Endothelial cell of umbilical vein (primary cell): Measurements from ENCODE around the gene ZNF669. TPM values are rescaled to one million over a fixed set of nuclear protein-coding genes. Genes with fewer than 3 reads are reported as not detected.

Source experiments
- BruUV-seq: library from RNA; stranded (reverse); fragments of 400-500 nt; replicated peaks from 2 replicates; lab custom pipeline; 2021; lab: Mats Ljungman, UMichigan
- CTCF ChIA-PET: fragments of 300-600, 350-600 bp; sonication (Branson Sonifier 250); formaldehyde crosslinking; loops from one replicate; lab custom pipeline; 2021; ENCODE audit warnings: antibody characterized with exemption, inconsistent platforms; lab: Charles Lee
- POLR2A ChIA-PET: fragments of 300-600, 350-600 bp; sonication (Branson Sonifier 250); formaldehyde crosslinking; loops from one replicate; lab custom pipeline; 2021; ENCODE audit warnings: antibody characterized with exemption, inconsistent platforms; lab: Charles Lee
- DNase-seq: peaks from one replicate; pipeline ENCODE4 v3.0.0-alpha.2; 2011; ENCODE audit warnings: low read depth, low spot score
- FAIRE-seq: peaks from 2 replicates; lab custom pipeline; 2011; peaks lifted over from hg19 to GRCh38; lab: Jason Lieb, UNC
- H2AFZ ChIP-seq: 2 replicates; pipeline ENCODE4 v1.6.0; 2012; ENCODE audit warnings: low read depth, low read length, control low read depth, inconsistent platforms
- H3K27ac ChIP-seq: 2 replicates; pipeline ENCODE4 v1.5.1; 2011; ENCODE audit warnings: low read depth, mild to moderate bottlenecking, control low read depth, low read length, moderate library complexity; ENCODE audit not compliant: insufficient read depth
- H3K27me3 ChIP-seq, 2 experiments: 2 replicates each; pipeline versions ENCODE4 v1.6.0 to v1.6.1; 2011; ENCODE audit warnings: low read length in 2 of 2, mixed read lengths in 1 of 2; ENCODE audit not compliant: control insufficient read depth in 2 of 2, insufficient read depth in 2 of 2
- H3K36me3 ChIP-seq, 2 experiments: 2 replicates in 1 of 2; 3 replicates in 1 of 2; pipeline ENCODE4 v1.5.1; 2011; ENCODE audit warnings: low read length in 2 of 2, mild to moderate bottlenecking in 1 of 2, moderate library complexity in 1 of 2; ENCODE audit not compliant: control insufficient read depth in 2 of 2, insufficient read depth in 2 of 2; ENCODE audit errors: extremely low read depth in 1 of 2
- H3K4me1 ChIP-seq: 3 replicates; pipeline ENCODE4 v1.5.1; 2011; ENCODE audit warnings: mild to moderate bottlenecking, low read length; ENCODE audit not compliant: control insufficient read depth, insufficient read depth; ENCODE audit errors: extremely low read depth
- H3K4me2 ChIP-seq: 2 replicates; pipeline ENCODE4 v1.6.1; 2011; ENCODE audit warnings: low read length, control low read depth, mixed read lengths; ENCODE audit not compliant: insufficient read depth
- H3K4me3 ChIP-seq, 3 experiments: fragments of 200-600 bp in 1 of 3; sonication (generic), shearing (Covaris generic) in 1 of 3; replicated peaks in 1 of 3; 2 replicates each; pipeline ENCODE4 v1.5.1; 2011 to 2016; ENCODE audit warnings: control low read depth in 3 of 3, low read length in 3 of 3, mild to moderate bottlenecking in 2 of 3, inconsistent platforms in 1 of 3, low read depth in 1 of 3, moderate library complexity in 1 of 3; ENCODE audit not compliant: insufficient read depth in 1 of 3
- H3K79me2 ChIP-seq: 2 replicates; pipeline ENCODE4 v1.6.0; 2012; ENCODE audit warnings: low read length, inconsistent platforms; ENCODE audit not compliant: control insufficient read depth, insufficient read depth
- H3K9ac ChIP-seq: replicated peaks from 2 replicates; pipeline ENCODE3; 2011; ENCODE audit warnings: low read length, control low read depth; ENCODE audit not compliant: insufficient read depth; ENCODE audit errors: extremely low read depth
- H3K9me1 ChIP-seq: replicated peaks from 3 replicates; pipeline ENCODE4 v1.6.0; 2011; ENCODE audit warnings: mild to moderate bottlenecking, low read length; ENCODE audit not compliant: control insufficient read depth, insufficient read depth; ENCODE audit errors: extremely low read depth
- H3K9me3 ChIP-seq: replicated peaks from 2 replicates; pipeline ENCODE4 v1.5.1; 2012; ENCODE audit warnings: low read length, inconsistent platforms; ENCODE audit not compliant: control insufficient read depth, insufficient read depth
- H4K20me1 ChIP-seq: replicated peaks from 2 replicates; pipeline ENCODE3; 2011; ENCODE audit warnings: mild to moderate bottlenecking, low read length; ENCODE audit not compliant: control insufficient read depth, insufficient read depth; ENCODE audit errors: extremely low read depth
- CTCF ChIP-seq, 2 donors: IDR thresholded peaks; 1 replicate in 1 of 2; 2 replicates in 1 of 2; pipeline ENCODE4 v1.5.1; 2011; ENCODE audit warnings: low read length in 2 of 2, mild to moderate bottlenecking in 2 of 2, moderate library complexity in 2 of 2, control low read depth in 1 of 2, inconsistent platforms in 1 of 2, low read depth in 1 of 2; ENCODE audit not compliant: insufficient read depth in 1 of 2; ENCODE audit errors: extremely low read depth in 1 of 2
- EZH2 ChIP-seq: IDR thresholded peaks from 2 replicates; pipeline ENCODE4 v1.6.1; 2012; ENCODE audit warnings: borderline replicate concordance, low read depth, mild to moderate bottlenecking, moderate library complexity, low read length, inconsistent platforms; ENCODE audit not compliant: severe bottlenecking
- FOS ChIP-seq: IDR thresholded peaks from 2 replicates; pipeline ENCODE4 v1.6.1; 2011; ENCODE audit warnings: mild to moderate bottlenecking, low read length, moderate library complexity, borderline replicate concordance; ENCODE audit not compliant: insufficient read depth
- GATA2 ChIP-seq: IDR thresholded peaks from 2 replicates; pipeline ENCODE4 v1.7.0; 2011; ENCODE audit warnings: low read depth, mild to moderate bottlenecking, moderate library complexity, mixed read lengths, low read length; ENCODE audit not compliant: insufficient read length, insufficient read depth
- JUN ChIP-seq: IDR thresholded peaks from 2 replicates; pipeline ENCODE4 v1.6.1; 2011; ENCODE audit warnings: borderline replicate concordance, low read depth; ENCODE audit not compliant: insufficient read length, insufficient read depth
- MYC ChIP-seq: IDR thresholded peaks from one replicate; pipeline ENCODE4 v1.6.1; 2011; ENCODE audit warnings: mild to moderate bottlenecking, low read depth, low read length
- POLR2A ChIP-seq: IDR thresholded peaks from 2 replicates; pipeline ENCODE4 v1.6.1; 2012; ENCODE audit warnings: low read depth, mild to moderate bottlenecking, control low read depth, low read length
- POLR2AphosphoS5 ChIP-seq: IDR thresholded peaks from 2 replicates; pipeline ENCODE4 v1.6.1; 2012; ENCODE audit warnings: low read depth, mild to moderate bottlenecking, control low read depth, low read length, moderate library complexity; ENCODE audit not compliant: insufficient read depth
- dilution Hi-C: fragments of 300-500 bp; cut with MboI; formaldehyde crosslinking; loops from one replicate; pipeline ENCODE4 v1.15.0; 2019; ENCODE audit warnings: low sequenced_read_pairs; ENCODE audit not compliant: extremely low pct_ligation_motif_present
- intact Hi-C: fragments of 100-400 bp; cut with micrococcal nuclease; formaldehyde crosslinking; loops from one replicate; pipeline ENCODE4 v1.10.0; 2022
- polyA plus RNA-seq, 4 experiments: library from polyadenylated mRNA; depleted of rRNA in 3 of 4; stranded (reverse) in 3 of 4; unstranded in 1 of 4; fragments of >200 nt; gene quantifications; 2 replicates each; pipeline versions ENCODE4 v1.2.1 to v1.2.3, GENCODE V29; 2011 to 2012; ENCODE audit warnings: missing spikeins in 1 of 4
- total RNA-seq: library from RNA; stranded (reverse); gene quantifications from 2 replicates; pipeline ENCODE4 v1.2.3, GENCODE V29; 2021
- TF ChIP-seq, protein P1 (sequence below): IDR thresholded peaks from 2 replicates; pipeline ENCODE4 v1.6.1; 2011; ENCODE audit not compliant: insufficient read depth, insufficient read length

ZNF669 gene
- total and polyA plus RNA-seq, 2 donors (not counting 3 experiments of a cell fraction or from before 2014, with no cell fraction given) = 2.4 to 7.8 TPM

DNA sequence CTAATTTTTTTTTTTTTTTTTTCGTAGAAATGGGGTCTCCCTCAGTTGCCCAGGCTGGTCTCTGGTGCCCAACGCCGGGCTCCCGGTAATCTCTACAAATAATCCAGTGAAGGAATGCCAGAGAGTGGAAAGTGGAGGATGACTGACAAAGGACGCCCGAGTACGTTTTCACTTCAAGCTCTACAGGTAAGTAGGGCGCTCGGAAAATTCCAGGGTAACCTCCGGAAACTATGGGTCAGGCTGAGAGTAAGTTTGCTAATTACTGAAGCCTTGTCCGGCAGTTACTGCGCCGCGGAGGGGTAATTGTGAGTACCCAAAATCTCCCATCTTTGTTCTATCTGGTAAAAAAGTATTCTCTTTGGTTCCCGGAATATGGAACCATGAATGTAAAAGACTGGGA is 1.8 kb upstream of the ZNF669 start:
- Histone ChIP-seq H3K4me2 (no peak overlapping the region), H3K4me3 (no peak overlapping the region), H3K9me3 (peaks cover 5% of the 10 kb centered on the region), H3K27me3 (peaks cover 0 to 7% of the 10 kb centered on the region in 2 experiments), H3K27ac (no peak overlapping the region), H4K20me1 (no peaks in the 10 kb centered on the region), H3K4me1 (peaks cover 4% of the 10 kb centered on the region), H3K36me3 (peaks cover 1 to 5% of the 10 kb centered on the region in 2 experiments), H3K9me1 (no peaks in the 10 kb centered on the region), H3K9ac (no peak overlapping the region), H3K79me2 (peaks cover 16% of the 10 kb centered on the region), H2AFZ (no peak overlapping the region)
- ChIA-PET CTCF (no interaction called here), POLR2A (no interaction called here)
- DNase-seq (no peak), FAIRE-seq (no peak)
- intact Hi-C loops (loop anchor here (2.0 kb wide), 3 partner anchors 99 to 227 kb away; no protein-coding TSS in a partner anchor), dilution Hi-C loops (no loop called here)
- TF ChIP-seq JUN (no peak), POLR2A (no peak)
- TF ChIP-seq, protein P1, sequence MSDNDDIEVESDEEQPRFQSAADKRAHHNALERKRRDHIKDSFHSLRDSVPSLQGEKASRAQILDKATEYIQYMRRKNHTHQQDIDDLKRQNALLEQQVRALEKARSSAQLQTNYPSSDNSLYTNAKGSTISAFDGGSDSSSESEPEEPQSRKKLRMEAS = no peak
- no TSS peak for BruUV-seq

- no peak for DNase-seq
- Histone ChIP-seq H3K4me1 (peaks cover 4% of the 10 kb centered on the region), H3K27ac (no peak overlapping the region), H3K4me3 (no peak overlapping the region), H3K9ac (no peak overlapping the region), H3K4me2 (no peak overlapping the region), H3K9me1 (no peaks in the 10 kb centered on the region), H4K20me1 (no peaks in the 10 kb centered on the region), H3K27me3 (peaks cover 0 to 1% of the 10 kb centered on the region in 2 experiments), H3K9me3 (peaks cover 13% of the 10 kb centered on the region), H3K79me2 (peaks cover 16% of the 10 kb centered on the region), H3K36me3 (peaks cover 8 to 13% of the 10 kb centered on the region in 2 experiments), H2AFZ (no peak overlapping the region)
- CTCF ChIA-PET = no interaction called here
- FAIRE-seq = no peak
- dilution Hi-C loops (no loop called here), intact Hi-C loops (loop anchor here (1.0 to 5.0 kb wide), 6 partner anchors 27 to 228 kb away; partner anchors contain the start of gene ZNF670)
- POLR2A ChIA-PET = no interaction called here
- TF ChIP-seq CTCF (IDR thresholded peaks at IDR 0.05; ENCODE audit: extremely low read depth in 1 of 2, insufficient read depth in 1 of 2, low read depth in 1 of 2, low read length in 2 of 2) (no peak), POLR2A (no peak), FOS (no peak), JUN (no peak), POLR2AphosphoS5 (no peak), EZH2 (no peak), MYC (no peak), GATA2 (no peak)
- TF ChIP-seq, protein P1 = no peak
- no TSS peak for BruUV-seq
Measured at GRCh38 chr1:247104965-247105364, 809 bp upstream of the ZNF669 start.
